GM19025 (cell line): ENCODE data around the gene GGNBP2.

Experiments
- ATAC-seq: cut with Tn5 transposase; IDR thresholded peaks from one replicate; pipeline ENCODE4 v1.9.1; 2021; ENCODE audit warnings: mild to moderate bottlenecking, low read depth, moderate library complexity; ENCODE audit not compliant: unreplicated experiment

Gene GGNBP2

GRCh38 chr17:36514856-36515255 is 29.9 kb upstream of the GGNBP2 start:
- no peak for ATAC-seq

- ATAC-seq, result no peak
These were observed 28.9 kb upstream of the GGNBP2 start for GRCh38 chr17:36515837-36516236.

- no peak for ATAC-seq
These were observed 21.6 kb upstream of the GGNBP2 start for GRCh38 chr17:36523113-36523512.

GRCh38 chr17:36524428-36524876 is 20.3 kb upstream of the GGNBP2 start:
- ATAC-seq, result no peak

- ATAC-seq, result no peak
These were observed 19.6 kb upstream of the GGNBP2 start for GRCh38 chr17:36525113-36525512.

- ATAC-seq, result no peak
These were observed 18.8 kb upstream of the GGNBP2 start for GRCh38 chr17:36525888-36526287.

GRCh38 chr17:36527621-36528250 is 17.0 kb upstream of the GGNBP2 start:
- no peak for ATAC-seq

- no peak for ATAC-seq
These were observed 15.6 kb upstream of the GGNBP2 start for GRCh38 chr17:36529121-36529520.

GRCh38 chr17:36532435-36532975 is 12.2 kb upstream of the GGNBP2 start:
- no peak for ATAC-seq

GRCh38 chr17:36533935-36534839 is 10.5 kb upstream of the GGNBP2 start:
- peak; percentile 13 for ATAC-seq

- peak; percentile 61 for ATAC-seq
These were observed 9.7 kb upstream of the GGNBP2 start, which contains the start of the genes MYO19 and PIGW for GRCh38 chr17:36534840-36535668. Gene MYO19 (minus strand): TSS chr17:36534868. CDS start chr17:36532538, 2,330 bp downstream. Gene PIGW (plus strand): TSS chr17:36534987. CDS start chr17:36537102, 2,115 bp downstream.

GRCh38 chr17:36535669-36536081 is 9.0 kb upstream of the GGNBP2 start:
- ATAC-seq, result no peak

- no peak for ATAC-seq
These were observed 4.0 kb upstream of the GGNBP2 start for GRCh38 chr17:36540696-36541095.

- no peak for ATAC-seq
These were observed 2.0 kb upstream of the GGNBP2 start for GRCh38 chr17:36542755-36543154.

GRCh38 chr17:36544044-36544306 is 744 bp upstream of the GGNBP2 start:
- ATAC-seq, result no peak

- peak; percentile 41 for ATAC-seq
These were observed 352 bp downstream of the GGNBP2 start for GRCh38 chr17:36545077-36545464.

- ATAC-seq, result peak; percentile 52
These were observed 1.0 kb downstream of the GGNBP2 start for GRCh38 chr17:36545465-36546417.

- ATAC-seq, result no peak
These were observed 1.8 kb downstream of the GGNBP2 start for GRCh38 chr17:36546418-36547093.

- ATAC-seq, result no peak
These were observed 3.1 kb downstream of the GGNBP2 start for GRCh38 chr17:36547776-36548175.
